ENCODE measurements around the gene HNF1A. TPM values are rescaled to one million over a fixed set of nuclear protein-coding genes. Genes with fewer than 3 reads are reported as not detected.

HNF1A gene
- total RNA-seq, result not detected in 2 replicates

GRCh38 chr12:120978296-120979219, at the start of gene HNF1A:
TSS of gene HNF1A (plus strand) at chr12:120978543. CDS start at chr12:120978769, 226 bp downstream.

GRCh38 chr12:121015825-121016766, 37.8 kb downstream of the HNF1A start, which contains the start of gene C12orf43:
TSS of gene C12orf43 (minus strand) at chr12:121016487. CDS start at chr12:121016474, 13 bp downstream.

GRCh38 chr12:121038861-121039668, 60.7 kb downstream of the HNF1A start, which contains the start of gene OASL:
TSS of gene OASL (minus strand) at chr12:121039246. CDS start at chr12:121038971, 275 bp downstream.

Other genes starting within 250 kb of the HNF1A start
- 6.6 and 9.7 TPM in 2 replicates for gene SPPL3, start 74.2 kb upstream of the HNF1A start, total RNA-seq
- 12.6 and 13.8 TPM in 2 replicates for gene C12orf43, start 37.9 kb downstream of the HNF1A start, total RNA-seq
- gene OASL, start 60.7 kb downstream of the HNF1A start, total RNA-seq, result 0.12 and 0.49 TPM in 2 replicates
- gene P2RX7, start 154.3 kb downstream of the HNF1A start, total RNA-seq, result 2.4 TPM in 2 replicates
- 19.0 and 30.0 TPM in 2 replicates for gene P2RX4, start 231.6 kb downstream of the HNF1A start, total RNA-seq